ENCODE results near the gene C10orf67. TPM values are rescaled to one million over a fixed set of nuclear protein-coding genes. Genes with fewer than 3 reads are reported as not detected.

C10orf67 gene
- total and polyA plus RNA-seq, 9 of the 15 experiments (the other 6 are each of a cell fraction or from before 2014, with no cell fraction given): not detected

DNA sequence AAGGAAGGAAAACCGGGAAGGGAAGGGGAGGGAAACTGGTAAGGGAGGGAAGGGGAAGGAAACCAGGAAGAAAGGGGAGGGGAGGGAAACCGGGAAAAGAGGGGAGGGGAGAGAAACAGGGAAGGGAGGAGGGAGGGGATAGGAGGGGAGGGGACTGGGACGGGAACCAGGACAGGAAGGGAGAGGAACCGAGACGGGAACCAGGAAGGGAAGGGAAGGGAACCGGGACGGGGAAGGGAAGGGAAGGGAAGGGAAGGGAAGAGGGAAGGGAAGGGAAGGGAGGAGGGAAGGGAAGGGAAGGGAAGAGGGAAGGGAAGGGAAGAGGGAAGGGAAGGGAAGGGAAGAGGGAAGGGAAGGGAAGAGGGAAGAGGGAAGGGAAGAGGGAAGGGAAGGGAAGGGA is 13.6 kb downstream of the C10orf67 start:
- POLR2A ChIA-PET: no interaction called here
- Histone ChIP-seq H3K36me3 (ENCODE audit: control insufficient read depth, insufficient read depth, low read length) (no peaks in the 10 kb centered on the region), H3K4me1 (replicated peaks in 1 of 2; ENCODE audit: control insufficient read depth in 2 of 2, insufficient read depth in 2 of 2, low read length in 2 of 2) (no peaks in the 10 kb centered on the region), H2AFZ (ENCODE audit: low read depth, low read length) (no peak overlapping the region), H4K20me1 (replicated peaks; ENCODE audit: control insufficient read depth, insufficient read depth, low read length) (no peaks in the 10 kb centered on the region), H3K9me3 (replicated peaks; ENCODE audit: control insufficient read depth, insufficient read depth, low read depth, low read length) (no peaks in the 10 kb centered on the region), H3K79me2 (ENCODE audit: control insufficient read depth, insufficient read depth, low read length) (no peaks in the 10 kb centered on the region), H3K27ac (ENCODE audit: extremely low read depth, low read depth, low read length) (no peak overlapping the region), H3K9ac (ENCODE audit: insufficient read depth in 1 of 2, low read depth in 2 of 2, low read length in 2 of 2) (no peak overlapping the region), H3K9me1 (ENCODE audit: control insufficient read depth, insufficient read depth, low read length) (no peaks in the 10 kb centered on the region), H3K4me3 (no peak overlapping the region), H3K4me2 (ENCODE audit: insufficient read depth, low read length) (no peak overlapping the region), H3K27me3 (ENCODE audit: control insufficient read depth in 2 of 2, insufficient read depth in 2 of 2, low read length in 2 of 2) (no peaks in the 10 kb centered on the region)
- no TSS peak for BruUV-seq (replicated peaks)
- no peak for ATAC-seq
- in situ Hi-C loops (cut with MboI) (loop anchor here (25.0 kb wide), 1 partner anchor 356 kb away; no protein-coding TSS in a partner anchor), intact Hi-C loops (cut with micrococcal nuclease) (no loop called here)
- CTCF ChIA-PET (ENCODE audit: low intra/inter-chr PET ratio): no interaction called here
- FAIRE-seq: no peak
- DNase-seq (ENCODE audit: extremely low read depth in 1 of 4, low spot score in 3 of 4): no peak
- 3% methylated on average over 4 of the region's 7 CpGs for WGBS (ENCODE audit: insufficient coverage, low coverage, missing lambda C conversion rate)
- TF ChIP-seq MYC (IDR thresholded peaks at IDR 0.05; ENCODE audit: low read depth, low read length) (no peak), MYC (CRISPR knock-in tag; IDR thresholded peaks at IDR 0.05; ENCODE audit: borderline replicate concordance, low read depth) (no peak), MED1 (CRISPR knock-in tag; IDR thresholded peaks at IDR 0.05; ENCODE audit: borderline replicate concordance) (no peak), ETV1 (tag; conservative IDR thresholded peaks at IDR 0.05; ENCODE audit: low read depth) (no peak), ATF2 (CRISPR knock-in tag; IDR thresholded peaks at IDR 0.05) (no peak), PRDM10 (IDR thresholded peaks at IDR 0.05; ENCODE audit: partially characterized antibody) (no peak), ARHGAP35 (IDR thresholded peaks at IDR 0.05; ENCODE audit: partially characterized antibody) (no peak), TAF1 (IDR thresholded peaks at IDR 0.05; ENCODE audit: control insufficient read depth, extremely low read depth, insufficient read depth, low read length, severe bottlenecking) (no peak), HDAC3 (IDR thresholded peaks at IDR 0.05; ENCODE audit: borderline replicate concordance, partially characterized antibody) (no peak), TFE3 (CRISPR knock-in tag; IDR thresholded peaks at IDR 0.05) (no peak), NR0B1 (IDR thresholded peaks at IDR 0.05; ENCODE audit: partially characterized antibody) (no peak), DNMT1 (IDR thresholded peaks at IDR 0.05) (no peak)
- TF ChIP-seq, protein P1, sequence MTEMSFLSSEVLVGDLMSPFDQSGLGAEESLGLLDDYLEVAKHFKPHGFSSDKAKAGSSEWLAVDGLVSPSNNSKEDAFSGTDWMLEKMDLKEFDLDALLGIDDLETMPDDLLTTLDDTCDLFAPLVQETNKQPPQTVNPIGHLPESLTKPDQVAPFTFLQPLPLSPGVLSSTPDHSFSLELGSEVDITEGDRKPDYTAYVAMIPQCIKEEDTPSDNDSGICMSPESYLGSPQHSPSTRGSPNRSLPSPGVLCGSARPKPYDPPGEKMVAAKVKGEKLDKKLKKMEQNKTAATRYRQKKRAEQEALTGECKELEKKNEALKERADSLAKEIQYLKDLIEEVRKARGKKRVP (CRISPR knock-in tag; IDR thresholded peaks at IDR 0.05): no peak

Data from K562 (cell line).